ENCODE results near the gene SLMAP. TPM values are rescaled to one million over a fixed set of nuclear protein-coding genes. Genes with fewer than 3 reads are reported as not detected.
A peak's percentile ranks its signal among the peaks of the same experiment; 100 is the strongest.

The SLMAP gene
- total and polyA plus RNA-seq, 10 donors = 7.8 to 77.3 (median 62.9) TPM

- Histone ChIP-seq H3K4me3 (no peak overlapping the region), H3K4me1 (peaks cover 0 to 42% (median 0%) of the 10 kb centered on the region in 6 donors), H3K36me3 (peaks cover 0 to 3% (median 0%) of the 10 kb centered on the region in 6 donors), H3K27ac (peak overlapping the region in 2 of 8 donors; percentile 54 to 70), H3K9me3 (no peaks in the 10 kb centered on the region), H3K27me3 (replicated peaks in 1 of 7) (no peaks in the 10 kb centered on the region)
- WGBS, 5 donors = 82 to 91% (median 90%) methylated on average over 3 of the region's 3 CpGs
- no peak for DNase-seq
- intact Hi-C loops (cut with DNase I; ENCODE audit: low total_unique reads) = no loop called here
- TF ChIP-seq POLR2A (IDR thresholded peaks at IDR 0.05) (no peak), POLR2AphosphoS5 (IDR thresholded peaks at IDR 0.05) (no peak), CTCF (IDR thresholded peaks at IDR 0.05 in 8 of 11, conservative IDR thresholded peaks at IDR 0.05 in 3 of 11) (no peak)
Measured at GRCh38 chr3:57777774-57778173, 21.7 kb downstream of the SLMAP start.

- TF ChIP-seq POLR2A (IDR thresholded peaks at IDR 0.05) = no peak
- TF ChIP-seq CTCF (IDR thresholded peaks at IDR 0.05 in 8 of 11, conservative IDR thresholded peaks at IDR 0.05 in 3 of 11) = no peak
- TF ChIP-seq POLR2AphosphoS5 (IDR thresholded peaks at IDR 0.05) = no peak
- 52 to 74% (median 69%) methylated on average over 1 of the region's 1 CpG for WGBS, 5 donors
- intact Hi-C loops (cut with DNase I; ENCODE audit: low total_unique reads) = no loop called here
- no peak for DNase-seq
- Histone ChIP-seq H3K27me3 (replicated peaks in 1 of 7) (no peaks in the 10 kb centered on the region), H3K4me3 (no peak overlapping the region), H3K9me3 (no peaks in the 10 kb centered on the region), H3K4me1 (peaks cover 0 to 42% (median 2%) of the 10 kb centered on the region in 6 donors), H3K36me3 (no peaks in the 10 kb centered on the region), H3K27ac (peak overlapping the region in 3 of 8 donors; percentile 37 to 70 (median 54))
Measured at GRCh38 chr3:57778494-57778893, 22.4 kb downstream of the SLMAP start.

GRCh38 chr3:57779666-57780065 lies 23.6 kb downstream of the SLMAP start:
- Histone ChIP-seq H3K4me1 (peaks cover 0 to 47% (median 3%) of the 10 kb centered on the region in 6 donors), H3K4me3 (no peak overlapping the region), H3K27ac (no peak overlapping the region), H3K27me3 (replicated peaks in 1 of 7) (no peaks in the 10 kb centered on the region), H3K36me3 (no peaks in the 10 kb centered on the region), H3K9me3 (no peaks in the 10 kb centered on the region)
- no peak for TF ChIP-seq POLR2AphosphoS5 (IDR thresholded peaks at IDR 0.05)
- TF ChIP-seq POLR2A (IDR thresholded peaks at IDR 0.05) = no peak
- TF ChIP-seq CTCF (IDR thresholded peaks at IDR 0.05 in 8 of 11, conservative IDR thresholded peaks at IDR 0.05 in 3 of 11) = no peak
- DNase-seq = no peak
- 93 to 98% (median 96%) methylated on average over 1 of the region's 1 CpG for WGBS, 5 donors
- intact Hi-C loops (cut with DNase I; ENCODE audit: low total_unique reads) = no loop called here

- TF ChIP-seq POLR2A (IDR thresholded peaks at IDR 0.05) = no peak
- no peak for TF ChIP-seq CTCF (IDR thresholded peaks at IDR 0.05 in 8 of 11, conservative IDR thresholded peaks at IDR 0.05 in 3 of 11)
- no peak for TF ChIP-seq POLR2AphosphoS5 (IDR thresholded peaks at IDR 0.05)
- 91 to 97% (median 93%) methylated on average over 5 to 6 of the region's 6 CpGs for WGBS, 5 donors
- H3K36me3 ChIP-seq = no peaks in the 10 kb centered on the region
- DNase-seq = no peak
- H3K27ac ChIP-seq = no peak overlapping the region
- intact Hi-C loops (cut with DNase I; ENCODE audit: low total_unique reads) = no loop called here
- H3K27me3 ChIP-seq (replicated peaks in 1 of 7) = no peaks in the 10 kb centered on the region
- H3K9me3 ChIP-seq = no peaks in the 10 kb centered on the region
- H3K4me3 ChIP-seq = no peak overlapping the region
- peaks cover 5 to 72% (median 23%) of the 10 kb centered on the region in 6 donors for H3K4me1 ChIP-seq
Measured at GRCh38 chr3:57783186-57784088, 27.3 kb downstream of the SLMAP start.
